Activated CD4-positive, alpha-beta T cell treated with anti-CD3 and anti-CD28 coated beads, Interleukin-2, Interleukin-4, amounts not matched to agents 100 ng/mL and 50 ng/mL, durations not matched to agents 16 hours and 8 hours (primary cell): ENCODE measurements around the gene TYR.
"Not testable (repeated sequence)": the region's sequence is repeated elsewhere in the genome, so short reads cannot be mapped to it uniquely, and the experiment has no call there.

ENCODE experiments used
- DNase-seq: peaks from one replicate; pipeline ENCODE4 v3.0.0-alpha.2; 2020; ENCODE audit warnings: low spot score

TYR gene

DNA sequence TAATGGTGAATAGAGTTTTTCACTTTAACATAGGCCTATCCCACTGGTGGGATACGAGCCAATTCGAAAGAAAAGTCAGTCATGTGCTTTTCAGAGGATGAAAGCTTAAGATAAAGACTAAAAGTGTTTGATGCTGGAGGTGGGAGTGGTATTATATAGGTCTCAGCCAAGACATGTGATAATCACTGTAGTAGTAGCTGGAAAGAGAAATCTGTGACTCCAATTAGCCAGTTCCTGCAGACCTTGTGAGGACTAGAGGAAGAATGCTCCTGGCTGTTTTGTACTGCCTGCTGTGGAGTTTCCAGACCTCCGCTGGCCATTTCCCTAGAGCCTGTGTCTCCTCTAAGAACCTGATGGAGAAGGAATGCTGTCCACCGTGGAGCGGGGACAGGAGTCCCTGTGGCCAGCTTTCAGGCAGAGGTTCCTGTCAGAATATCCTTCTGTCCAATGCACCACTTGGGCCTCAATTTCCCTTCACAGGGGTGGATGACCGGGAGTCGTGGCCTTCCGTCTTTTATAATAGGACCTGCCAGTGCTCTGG is at the start of gene TYR:
Gene TYR, plus strand, starts transcription at position 185 of the 541 bp plus-strand sequence. Its CDS starts 79 bp downstream, at position 264.
- DNase-seq = no peak

DNA sequence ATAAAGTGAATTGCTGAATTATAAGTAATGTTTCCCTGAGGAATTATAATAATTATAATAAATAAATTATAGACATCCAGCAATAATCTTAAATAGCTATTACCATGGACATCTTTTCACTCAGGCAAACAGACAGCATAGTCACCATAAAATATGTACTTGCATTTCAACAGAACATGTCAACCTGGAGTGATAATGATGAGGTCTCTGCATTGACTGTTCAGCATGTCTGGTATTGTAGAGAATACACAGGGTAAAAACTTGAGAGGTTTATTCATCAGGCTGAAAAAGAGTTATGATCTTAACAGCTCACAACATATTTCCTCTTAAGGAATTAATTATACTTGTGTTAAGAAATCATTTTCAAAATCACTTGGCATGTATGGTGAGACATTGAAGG is 41.1 kb upstream of the TYR start:
- no peak for DNase-seq

DNA sequence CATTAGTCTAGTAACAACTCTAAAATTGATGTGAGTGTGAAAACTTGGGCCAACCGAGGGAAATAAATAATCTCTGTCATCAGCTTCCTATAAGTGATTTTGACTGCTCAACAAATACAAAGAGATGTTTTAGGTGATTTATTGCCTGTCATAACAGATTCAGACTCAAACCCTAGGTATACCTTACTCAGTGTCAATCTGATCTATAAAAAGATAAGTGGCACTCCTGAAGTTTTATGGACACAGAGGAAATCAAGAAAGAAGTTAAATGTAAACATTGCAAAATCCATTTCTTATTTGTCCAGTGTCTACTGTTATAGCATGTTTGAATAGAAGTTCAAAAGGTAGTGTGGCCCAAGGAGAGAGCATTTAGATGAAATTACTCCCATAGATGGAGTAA is 30.4 kb upstream of the TYR start:
- DNase-seq = no peak

DNA sequence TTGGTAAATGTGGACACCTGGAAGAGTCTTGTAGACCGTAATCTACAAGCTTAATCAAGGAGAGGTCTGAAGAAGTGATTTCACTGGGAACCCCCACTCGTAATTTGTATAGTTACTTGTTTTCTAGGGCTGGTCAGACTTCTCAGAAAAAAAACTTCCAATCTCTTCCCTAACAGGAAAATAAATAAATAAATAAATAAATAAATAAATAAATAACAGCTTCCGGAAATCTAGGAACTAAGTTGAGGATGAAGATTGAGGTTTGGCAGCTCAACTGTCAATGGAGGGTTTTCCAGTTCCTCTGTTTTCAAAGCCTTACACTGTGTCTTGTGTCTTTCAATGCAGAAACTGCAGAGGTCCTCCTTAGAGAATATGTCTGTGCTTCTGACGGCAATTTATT is 17.7 kb upstream of the TYR start:
- DNase-seq = no peak

DNA sequence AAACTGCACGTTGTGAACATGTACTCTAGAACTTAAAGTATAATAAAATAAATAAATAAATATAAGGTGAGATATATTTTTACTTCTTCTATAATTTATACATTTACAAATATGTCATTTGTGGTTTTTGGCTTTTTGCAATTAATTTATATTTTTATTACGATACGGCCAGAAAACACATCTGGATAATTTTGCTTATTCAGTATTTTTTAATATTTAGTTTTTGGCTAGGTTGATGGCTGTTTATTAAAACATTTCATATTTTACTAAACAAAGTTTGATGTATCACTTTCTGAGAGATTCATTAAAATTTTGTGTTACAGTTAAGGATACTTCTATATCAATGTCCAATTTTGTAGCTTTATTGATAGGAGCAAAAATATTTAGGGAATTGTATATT is 15.7 kb upstream of the TYR start:
- no peak for DNase-seq

DNA sequence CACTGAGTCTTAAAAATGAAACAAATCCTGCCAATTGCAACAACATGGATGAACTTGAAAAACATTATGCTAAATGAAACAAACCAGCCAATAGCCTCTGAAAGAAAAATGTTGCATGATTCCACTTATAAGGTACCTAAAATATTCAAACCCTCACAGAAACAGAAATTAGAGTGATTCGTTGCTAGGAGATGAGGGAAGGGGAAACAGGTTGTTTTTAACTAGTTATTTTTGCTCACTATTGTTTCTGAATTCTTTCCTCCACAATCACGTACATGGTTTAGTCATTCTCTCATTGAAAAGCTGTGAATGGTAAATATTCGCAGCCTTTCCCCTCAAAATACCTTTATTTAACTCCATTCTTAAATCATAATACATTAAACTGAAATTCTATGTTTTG is 14.0 kb upstream of the TYR start:
- no peak for DNase-seq

DNA sequence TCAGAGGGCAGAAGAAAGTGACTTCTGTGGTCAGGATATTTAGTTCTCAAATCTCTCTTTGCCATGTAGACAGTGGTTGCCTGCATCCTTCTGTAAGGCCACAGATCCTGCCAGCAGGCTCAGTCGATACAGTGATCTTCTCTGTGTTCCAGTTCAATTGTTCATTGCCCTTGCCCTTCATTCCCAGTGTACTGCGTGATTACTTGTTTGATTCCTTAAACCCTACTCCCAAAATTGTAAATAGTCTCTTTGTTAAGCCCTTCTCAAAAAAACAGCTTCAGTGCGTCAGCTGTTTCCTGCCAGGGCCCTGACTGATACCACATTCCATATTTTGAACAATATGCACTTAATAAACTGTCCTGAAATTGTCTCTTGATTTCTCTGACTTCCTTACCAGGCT is 9.3 kb upstream of the TYR start:
- DNase-seq = no peak

DNA sequence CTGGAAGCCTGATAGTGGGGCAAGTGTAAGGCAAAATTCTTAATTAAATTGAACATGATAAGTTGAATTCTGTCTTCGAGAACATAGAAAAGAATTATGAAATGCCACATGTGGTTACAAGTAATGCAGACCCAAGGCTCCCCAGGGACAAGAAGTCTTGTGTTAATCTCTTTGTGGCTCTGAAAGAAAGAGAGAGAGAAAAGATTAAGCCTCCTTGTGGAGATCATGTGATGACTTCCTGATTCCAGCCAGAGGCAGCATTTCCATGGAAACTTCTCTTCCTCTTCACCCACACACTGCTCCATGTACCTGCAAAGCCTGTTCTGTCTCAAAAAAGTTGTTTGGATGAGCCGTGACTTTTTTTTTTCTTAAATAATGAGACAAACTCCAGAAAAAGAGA is 1.9 kb upstream of the TYR start:
- DNase-seq = no peak

DNA sequence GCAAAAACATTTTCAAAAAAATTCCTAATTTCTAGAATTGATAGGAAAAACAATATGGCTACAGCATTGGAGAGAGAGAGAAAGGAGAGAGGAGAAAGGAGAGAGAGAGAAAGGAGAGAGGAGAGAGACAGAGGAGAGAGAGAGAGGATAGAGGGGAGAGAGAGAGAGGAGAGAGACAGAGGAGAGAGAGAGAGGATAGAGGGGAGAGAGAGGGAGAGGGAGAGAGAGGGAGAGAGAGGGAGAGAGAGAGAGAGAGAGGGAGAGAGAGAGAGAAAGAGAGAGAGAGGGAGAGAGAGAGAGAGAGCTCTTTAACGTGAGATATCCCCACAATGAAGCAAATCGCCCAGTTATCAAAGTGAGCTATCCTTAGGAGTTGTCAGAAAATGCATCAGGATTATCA is 737 bp upstream of the TYR start:
- no peak for DNase-seq

DNA sequence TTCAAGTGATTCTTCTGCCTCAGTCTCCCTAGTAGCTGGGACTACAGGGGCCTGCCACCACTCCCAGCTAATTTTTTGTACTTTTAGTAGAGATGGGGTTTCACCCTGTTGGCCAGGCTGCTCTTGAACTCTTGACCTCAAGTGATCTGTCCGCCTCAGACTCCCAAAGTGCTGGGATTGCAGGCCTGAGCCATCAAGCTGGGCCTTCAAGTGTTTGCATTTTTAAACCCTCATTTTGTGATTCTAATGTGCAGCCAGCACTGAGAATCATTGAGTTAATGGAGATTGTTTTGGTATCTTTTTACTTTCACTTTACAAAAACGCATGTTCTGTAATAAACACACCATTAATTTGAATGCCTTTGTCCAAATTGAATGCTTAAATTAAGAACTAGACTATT is 3.4 kb downstream of the TYR start:
- no peak for DNase-seq

DNA sequence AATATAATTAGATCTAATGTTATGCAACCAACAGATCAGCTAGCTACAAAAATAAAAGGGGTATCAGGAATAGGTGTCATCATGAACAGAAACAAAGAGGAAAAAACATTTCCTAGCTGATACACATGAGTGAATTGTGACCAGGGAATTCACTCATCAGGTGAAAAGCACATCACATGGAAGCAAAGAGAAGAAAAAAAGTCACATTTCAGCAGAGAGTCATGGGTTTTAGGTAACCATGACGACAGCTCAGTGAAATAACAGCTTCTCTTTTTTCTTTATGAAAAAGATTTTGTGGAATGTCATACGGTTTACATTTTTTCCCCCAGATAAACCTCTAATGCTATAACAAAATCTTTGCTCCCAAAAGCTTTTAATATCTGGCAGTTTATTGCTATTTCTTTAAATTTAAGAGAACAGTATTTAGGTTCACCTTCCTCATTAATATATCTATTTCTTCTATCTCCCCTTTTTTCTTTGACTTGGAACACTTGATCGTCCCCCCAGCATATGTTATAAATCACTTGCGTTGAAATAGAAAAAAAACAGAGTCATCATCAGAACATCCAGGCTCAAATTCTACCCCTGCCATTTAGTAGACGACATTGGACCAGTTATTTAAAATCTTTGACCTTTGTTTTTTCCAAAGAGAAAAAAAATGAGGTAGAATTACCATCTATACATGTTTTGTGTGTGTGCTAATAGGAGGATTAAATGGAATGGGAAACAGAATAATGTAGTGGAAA is 5.3 kb downstream of the TYR start:
- no peak for DNase-seq

DNA sequence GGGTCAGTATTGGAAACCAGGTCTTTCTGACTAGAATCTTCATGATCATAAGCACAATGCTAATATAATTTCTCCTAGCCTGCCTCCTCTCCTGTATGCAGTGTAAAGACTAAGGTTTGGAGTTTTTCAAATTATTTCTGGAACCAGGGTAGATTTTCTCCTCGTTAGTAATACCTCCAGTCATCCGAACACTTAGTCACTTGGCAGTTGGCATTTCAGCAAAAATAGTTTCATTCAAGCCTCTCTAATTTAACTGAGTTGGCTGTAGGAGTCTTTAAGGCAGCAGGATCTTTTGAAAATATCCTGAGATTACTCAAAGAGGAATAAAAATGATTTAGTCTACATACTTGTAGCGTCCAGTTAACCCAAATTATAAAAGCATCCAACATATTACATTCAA is 6.3 kb downstream of the TYR start:
- DNase-seq = no peak

DNA sequence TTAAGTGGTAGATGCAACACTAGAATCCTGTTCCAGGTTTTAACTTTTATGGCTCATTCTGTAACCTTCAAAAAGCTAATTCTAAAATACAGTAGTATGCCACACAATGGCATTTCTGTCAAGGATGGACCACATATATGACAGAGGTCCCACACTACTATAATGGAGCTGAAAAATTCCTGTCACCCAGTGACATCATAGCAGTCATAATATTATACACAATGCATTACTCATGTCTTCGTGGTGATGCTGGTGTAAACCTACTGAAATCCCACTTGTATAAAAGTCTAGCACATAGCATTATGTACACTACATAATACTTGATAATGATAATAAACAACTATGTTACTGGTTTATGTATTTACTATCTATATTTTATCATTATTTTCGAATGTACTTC is 12.1 kb downstream of the TYR start:
- no peak for DNase-seq

DNA sequence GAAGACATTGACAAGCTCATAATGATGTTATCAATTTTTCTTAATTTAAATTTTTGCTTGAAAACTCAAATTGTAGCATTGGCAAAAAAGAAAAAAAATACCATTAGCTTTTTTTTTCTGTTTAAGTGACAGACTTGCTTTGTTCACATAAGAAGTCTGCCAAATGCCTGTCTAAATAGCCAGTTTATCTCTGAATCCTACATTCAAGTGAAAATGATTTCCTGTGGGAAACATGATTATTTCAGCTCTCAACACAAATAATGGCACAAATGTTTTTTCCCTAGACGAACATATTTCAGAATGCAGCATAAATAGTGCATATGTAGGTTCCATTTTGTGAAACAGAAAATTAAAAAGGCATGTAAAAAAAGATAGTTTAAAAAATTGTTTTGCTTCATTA is 23.5 kb downstream of the TYR start:
- no peak for DNase-seq

DNA sequence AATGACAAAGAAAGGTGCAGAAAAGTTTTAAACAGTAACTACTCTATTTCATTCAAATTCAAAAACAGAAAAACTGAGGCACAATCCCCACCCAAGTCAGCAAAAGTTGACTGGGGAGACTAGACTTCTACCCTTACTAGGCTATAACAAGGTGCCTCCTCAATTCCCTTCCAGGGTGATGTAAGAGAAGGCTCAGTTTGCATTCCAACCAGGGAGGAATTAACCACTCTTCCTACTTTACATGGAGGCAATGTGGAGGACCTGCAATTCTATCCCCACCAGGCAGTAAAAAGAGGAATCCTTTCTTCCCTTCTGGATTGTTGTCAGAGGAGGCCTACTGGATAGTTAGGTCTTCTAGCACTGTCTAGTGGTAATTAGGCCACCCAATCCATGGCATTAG is 26.1 kb downstream of the TYR start:
- DNase-seq = no peak

DNA sequence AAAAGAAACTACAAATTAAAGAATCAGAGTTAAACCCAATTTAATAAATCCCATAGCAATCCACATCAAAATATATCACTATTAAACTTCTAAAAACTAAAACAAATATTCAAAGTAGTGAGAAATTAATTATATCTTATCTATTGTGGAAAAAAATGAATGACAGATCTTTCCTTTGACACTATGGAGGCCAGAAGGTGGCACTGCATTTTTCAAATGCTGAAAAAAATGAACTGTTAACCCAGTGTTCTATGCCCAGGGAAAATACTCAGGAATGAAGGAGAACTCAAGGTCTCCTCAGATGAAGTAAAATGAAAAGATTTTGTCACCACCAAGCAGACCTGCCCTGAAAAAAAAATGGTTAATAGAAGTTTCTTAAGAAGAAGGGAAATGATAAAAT is 27.7 kb downstream of the TYR start:
- no peak for DNase-seq

DNA sequence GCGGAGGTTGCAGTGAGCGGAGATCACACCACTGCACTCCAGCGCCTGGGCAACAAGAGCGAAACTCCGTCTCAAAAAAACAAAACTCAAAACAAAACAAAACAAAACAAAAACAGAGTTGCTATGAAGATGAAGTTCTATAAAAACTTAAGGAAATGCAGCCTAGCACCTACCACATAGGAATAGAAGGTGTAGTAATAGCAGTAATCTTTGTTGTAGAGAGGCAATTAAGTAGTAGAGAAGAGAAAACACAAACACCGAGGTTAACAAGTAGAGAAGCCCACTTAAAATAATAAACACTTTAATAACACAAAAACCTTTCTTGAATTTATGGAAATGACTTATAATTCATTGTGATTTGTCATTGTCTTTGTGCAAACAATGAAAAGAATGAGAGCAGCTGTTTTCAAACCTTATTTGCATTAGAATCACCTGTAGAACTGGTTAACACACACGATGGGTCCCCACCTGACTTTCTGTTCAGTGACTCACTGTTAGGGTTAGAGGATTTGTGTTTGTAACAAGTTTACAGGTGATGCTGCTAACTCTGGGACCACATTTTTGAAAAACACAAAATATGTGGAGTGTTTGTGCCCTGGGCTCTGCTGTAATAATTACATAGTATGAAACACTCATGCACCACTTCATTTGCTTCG is 43.1 kb downstream of the TYR start:
- DNase-seq = no peak

DNA sequence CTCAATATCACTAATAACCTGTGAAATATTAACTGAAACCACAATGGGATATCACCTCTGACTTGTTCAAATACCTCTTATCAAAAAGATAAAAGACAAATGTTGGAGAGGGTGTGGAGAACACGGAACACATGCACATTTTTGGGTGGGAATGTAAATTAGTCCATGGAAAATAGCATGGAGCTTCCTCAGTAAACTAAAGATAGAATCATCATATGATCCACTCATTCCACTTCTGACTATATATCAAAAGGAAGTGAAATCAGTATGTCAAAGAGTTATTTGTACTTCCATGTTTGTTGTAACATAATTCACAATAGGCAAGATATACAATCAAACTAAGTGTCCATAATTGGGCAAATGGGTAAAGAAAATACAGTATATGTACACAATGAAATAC is 57.4 kb downstream of the TYR start:
- no peak for DNase-seq

DNA sequence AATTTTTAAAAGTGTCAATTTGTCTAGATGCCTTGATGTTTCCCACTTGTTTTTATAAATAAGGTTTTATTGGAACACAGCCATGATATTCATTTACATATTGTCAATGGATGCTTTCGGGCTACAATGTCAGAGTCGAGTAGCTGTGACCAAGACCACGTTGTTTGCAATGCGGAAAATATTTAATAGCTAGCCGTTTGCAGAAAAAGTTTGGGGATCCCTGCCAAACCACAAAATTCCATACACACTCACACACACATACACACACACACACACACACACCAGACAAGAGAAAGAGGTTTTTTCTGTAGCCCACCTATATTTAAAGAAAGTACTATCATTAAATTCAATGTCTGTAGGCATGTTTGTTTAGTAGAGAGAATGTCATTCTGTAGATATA is 58.3 kb downstream of the TYR start:
- DNase-seq = no peak

DNA sequence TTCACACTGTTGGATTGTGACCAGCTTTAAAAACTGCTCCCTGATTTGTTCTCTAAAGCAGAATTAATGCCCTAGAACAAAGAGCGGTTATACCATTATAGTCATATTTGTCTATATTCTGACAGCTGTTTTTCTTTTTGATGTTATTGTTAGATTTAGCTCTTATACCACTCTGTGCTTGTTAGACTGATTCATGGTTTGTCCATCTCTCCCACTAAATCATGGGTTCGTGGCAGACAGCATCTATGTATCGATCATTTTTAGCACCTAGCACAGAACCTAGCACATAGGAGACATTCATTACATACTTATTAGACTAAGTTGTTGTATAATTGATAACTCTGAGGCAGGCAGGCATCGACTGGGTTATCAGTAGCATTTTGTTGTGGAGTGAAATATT is 69.3 kb downstream of the TYR start:
- DNase-seq = not testable (repeated sequence)

DNA sequence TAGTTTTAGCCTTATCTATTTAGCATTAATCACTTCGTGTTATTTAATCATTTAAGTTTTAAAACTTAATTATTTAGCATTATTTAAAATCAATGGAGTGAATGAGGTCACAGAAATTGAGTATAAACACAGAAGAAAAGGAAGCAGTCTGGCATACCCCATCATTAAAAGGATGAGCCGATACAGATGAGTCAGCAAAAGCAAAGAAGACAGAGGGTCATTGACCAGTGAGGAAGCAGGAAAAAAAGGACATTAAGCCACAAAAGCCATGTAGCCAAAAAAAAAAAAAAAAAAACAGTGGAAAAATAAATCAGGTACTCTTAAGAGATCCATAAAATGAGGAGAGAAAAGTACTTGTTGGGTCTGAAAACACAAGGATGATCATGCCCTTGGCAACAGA is 71.5 kb downstream of the TYR start:
- no peak for DNase-seq

DNA sequence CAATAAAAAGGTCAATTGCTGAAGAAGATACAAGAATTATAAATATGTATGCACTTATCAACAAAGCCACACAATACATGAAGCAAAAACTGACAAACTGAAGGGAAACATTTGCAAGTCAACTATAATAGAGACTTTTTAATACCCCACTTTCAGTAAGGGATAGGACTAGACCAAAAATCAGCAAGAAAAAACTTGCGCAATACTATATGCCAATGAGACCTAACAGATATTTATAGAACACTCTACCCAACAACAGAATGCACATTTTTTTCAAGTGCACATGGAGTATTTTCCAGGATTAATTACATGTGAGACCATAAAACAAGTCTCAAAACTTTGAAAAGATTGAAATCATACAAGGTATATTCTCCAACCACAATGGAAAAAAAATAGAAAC is 83.8 kb downstream of the TYR start:
- DNase-seq = not testable (repeated sequence)

DNA sequence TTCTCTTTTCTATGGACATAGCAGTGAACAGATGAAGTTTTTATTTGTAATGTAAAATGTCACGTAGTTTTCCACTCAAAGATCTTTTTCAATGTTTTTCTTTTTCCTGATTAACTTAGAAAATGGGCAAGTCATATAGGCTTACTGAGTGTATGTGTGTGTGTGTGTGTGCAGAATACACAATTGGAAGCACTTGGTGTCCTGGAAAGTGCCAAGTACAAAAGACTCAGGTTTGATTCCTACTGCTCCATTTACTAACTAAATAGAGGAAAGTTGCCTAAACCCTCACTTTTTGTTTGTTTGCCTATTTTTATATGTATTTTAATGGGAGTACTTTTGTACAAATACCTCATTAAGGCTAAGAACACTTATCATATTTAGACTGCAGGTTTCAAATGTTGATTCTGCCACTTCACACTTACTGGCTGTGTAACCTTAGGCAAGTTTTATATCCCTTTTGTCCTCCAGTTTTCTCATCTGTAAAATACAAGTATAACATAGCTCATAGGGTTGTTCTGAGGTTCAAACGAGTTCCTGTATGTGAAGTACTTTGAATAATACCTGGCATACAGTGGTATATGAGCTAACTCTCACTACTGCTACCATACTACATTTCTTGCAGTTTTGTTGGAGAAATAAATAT is 90.1 kb downstream of the TYR start:
- DNase-seq = no peak
